ENCODE results near the gene S100A9.

The S100A9 gene

GRCh38 chr1:153367090-153367489 is 9.4 kb downstream of the S100A9 start:
- Histone ChIP-seq H3K9ac (ENCODE audit: low read depth in 1 of 2, low read length in 2 of 2) (no peak overlapping the region), H3K9me3 (ENCODE audit: control insufficient read depth in 1 of 2, low read length in 2 of 2) (no peaks in the 10 kb centered on the region), H3K27ac (ENCODE audit: low read depth, low read length) (no peak overlapping the region), H3K4me3 (ENCODE audit: low read depth in 1 of 2, low read length in 2 of 2) (no peak overlapping the region), H3K4me1 (ENCODE audit: control insufficient read depth in 1 of 2, insufficient read depth in 2 of 2, low read length in 2 of 2) (no peaks in the 10 kb centered on the region), H3K27me3 (ENCODE audit: control insufficient read depth in 1 of 2, insufficient read depth in 2 of 2, low read length in 2 of 2) (peaks cover 0 to 3% of the 10 kb centered on the region in 2 donors), H3K36me3 (ENCODE audit: control insufficient read depth in 1 of 2, insufficient read depth in 2 of 2, low read length in 2 of 2) (no peaks in the 10 kb centered on the region)

GRCh38 chr1:153368495-153368894 is 10.8 kb downstream of the S100A9 start:
- Histone ChIP-seq H3K9ac (ENCODE audit: low read depth in 1 of 2, low read length in 2 of 2) (no peak overlapping the region), H3K4me1 (ENCODE audit: control insufficient read depth in 1 of 2, insufficient read depth in 2 of 2, low read length in 2 of 2) (no peaks in the 10 kb centered on the region), H3K27me3 (ENCODE audit: control insufficient read depth in 1 of 2, insufficient read depth in 2 of 2, low read length in 2 of 2) (peaks cover 0 to 3% of the 10 kb centered on the region in 2 donors), H3K27ac (ENCODE audit: low read depth, low read length) (no peak overlapping the region), H3K9me3 (ENCODE audit: control insufficient read depth in 1 of 2, low read length in 2 of 2) (no peaks in the 10 kb centered on the region), H3K36me3 (ENCODE audit: control insufficient read depth in 1 of 2, insufficient read depth in 2 of 2, low read length in 2 of 2) (no peaks in the 10 kb centered on the region), H3K4me3 (ENCODE audit: low read depth in 1 of 2, low read length in 2 of 2) (no peak overlapping the region)

GRCh38 chr1:153370146-153370545 is 12.5 kb downstream of the S100A9 start:
- no peak overlapping the region for H3K9ac ChIP-seq (ENCODE audit: low read depth in 1 of 2, low read length in 2 of 2)
- no peak overlapping the region for H3K27ac ChIP-seq (ENCODE audit: low read depth, low read length)
- H3K27me3 ChIP-seq (ENCODE audit: control insufficient read depth in 1 of 2, insufficient read depth in 2 of 2, low read length in 2 of 2): peaks cover 0 to 3% of the 10 kb centered on the region in 2 donors
- no peaks in the 10 kb centered on the region for H3K36me3 ChIP-seq (ENCODE audit: control insufficient read depth in 1 of 2, insufficient read depth in 2 of 2, low read length in 2 of 2)
- H3K4me3 ChIP-seq (ENCODE audit: low read depth in 1 of 2, low read length in 2 of 2): no peak overlapping the region
- H3K4me1 ChIP-seq (ENCODE audit: control insufficient read depth in 1 of 2, insufficient read depth in 2 of 2, low read length in 2 of 2): no peaks in the 10 kb centered on the region
- no peaks in the 10 kb centered on the region for H3K9me3 ChIP-seq (ENCODE audit: control insufficient read depth in 1 of 2, low read length in 2 of 2)

- Histone ChIP-seq H3K9ac (ENCODE audit: low read depth in 1 of 2, low read length in 2 of 2) (no peak overlapping the region), H3K27me3 (ENCODE audit: control insufficient read depth in 1 of 2, insufficient read depth in 2 of 2, low read length in 2 of 2) (peaks cover 0 to 3% of the 10 kb centered on the region in 2 donors), H3K4me3 (ENCODE audit: low read depth in 1 of 2, low read length in 2 of 2) (no peak overlapping the region), H3K27ac (ENCODE audit: low read depth, low read length) (no peak overlapping the region), H3K36me3 (ENCODE audit: control insufficient read depth in 1 of 2, insufficient read depth in 2 of 2, low read length in 2 of 2) (no peaks in the 10 kb centered on the region), H3K4me1 (ENCODE audit: control insufficient read depth in 1 of 2, insufficient read depth in 2 of 2, low read length in 2 of 2) (no peaks in the 10 kb centered on the region), H3K9me3 (ENCODE audit: control insufficient read depth in 1 of 2, low read length in 2 of 2) (no peaks in the 10 kb centered on the region)
These were observed 13.6 kb downstream of the S100A9 start for GRCh38 chr1:153371231-153371630.

- H3K27me3 ChIP-seq (ENCODE audit: control insufficient read depth in 1 of 2, insufficient read depth in 2 of 2, low read length in 2 of 2): peaks cover 0 to 6% of the 10 kb centered on the region in 2 donors
- H3K4me1 ChIP-seq (ENCODE audit: control insufficient read depth in 1 of 2, insufficient read depth in 2 of 2, low read length in 2 of 2): no peaks in the 10 kb centered on the region
- no peak overlapping the region for H3K4me3 ChIP-seq (ENCODE audit: low read depth in 1 of 2, low read length in 2 of 2)
- H3K27ac ChIP-seq (ENCODE audit: low read depth, low read length): no peak overlapping the region
- no peak overlapping the region for H3K9ac ChIP-seq (ENCODE audit: low read depth in 1 of 2, low read length in 2 of 2)
- H3K36me3 ChIP-seq (ENCODE audit: control insufficient read depth in 1 of 2, insufficient read depth in 2 of 2, low read length in 2 of 2): no peaks in the 10 kb centered on the region
- H3K9me3 ChIP-seq (ENCODE audit: control insufficient read depth in 1 of 2, low read length in 2 of 2): no peaks in the 10 kb centered on the region
These were observed 14.9 kb downstream of the S100A9 start for GRCh38 chr1:153372571-153372970.

GRCh38 chr1:153374071-153374470 is 16.4 kb downstream of the S100A9 start:
- Histone ChIP-seq H3K27ac (ENCODE audit: low read depth, low read length) (no peak overlapping the region), H3K27me3 (ENCODE audit: control insufficient read depth in 1 of 2, insufficient read depth in 2 of 2, low read length in 2 of 2) (peaks cover 0 to 6% of the 10 kb centered on the region in 2 donors), H3K4me3 (ENCODE audit: low read depth in 1 of 2, low read length in 2 of 2) (no peak overlapping the region), H3K4me1 (ENCODE audit: control insufficient read depth in 1 of 2, insufficient read depth in 2 of 2, low read length in 2 of 2) (no peaks in the 10 kb centered on the region), H3K9me3 (ENCODE audit: control insufficient read depth in 1 of 2, low read length in 2 of 2) (no peaks in the 10 kb centered on the region), H3K36me3 (ENCODE audit: control insufficient read depth in 1 of 2, insufficient read depth in 2 of 2, low read length in 2 of 2) (no peaks in the 10 kb centered on the region), H3K9ac (ENCODE audit: low read depth in 1 of 2, low read length in 2 of 2) (no peak overlapping the region)

GRCh38 chr1:153375511-153375910 is 17.9 kb downstream of the S100A9 start, which contains the start of gene S100A12:
Gene S100A12, minus strand, starts transcription at chr1:153375621. Its CDS starts 1,029 bp downstream, at chr1:153374592.
- Histone ChIP-seq H3K36me3 (ENCODE audit: control insufficient read depth in 1 of 2, insufficient read depth in 2 of 2, low read length in 2 of 2) (no peaks in the 10 kb centered on the region), H3K9me3 (ENCODE audit: control insufficient read depth in 1 of 2, low read length in 2 of 2) (no peaks in the 10 kb centered on the region), H3K4me1 (ENCODE audit: control insufficient read depth in 1 of 2, insufficient read depth in 2 of 2, low read length in 2 of 2) (no peaks in the 10 kb centered on the region), H3K9ac (ENCODE audit: low read depth in 1 of 2, low read length in 2 of 2) (no peak within 1 kb of the TSS), H3K4me3 (ENCODE audit: low read depth in 1 of 2, low read length in 2 of 2) (no peak within 1 kb of the TSS), H3K27me3 (ENCODE audit: control insufficient read depth in 1 of 2, insufficient read depth in 2 of 2, low read length in 2 of 2) (peaks cover 0 to 6% of the 10 kb centered on the region in 2 donors), H3K27ac (ENCODE audit: low read depth, low read length) (no peak within 1 kb of the TSS)

- Histone ChIP-seq H3K9me3 (ENCODE audit: control insufficient read depth in 1 of 2, low read length in 2 of 2) (no peaks in the 10 kb centered on the region), H3K4me3 (ENCODE audit: low read depth in 1 of 2, low read length in 2 of 2) (no peak overlapping the region), H3K4me1 (ENCODE audit: control insufficient read depth in 1 of 2, insufficient read depth in 2 of 2, low read length in 2 of 2) (no peaks in the 10 kb centered on the region), H3K9ac (ENCODE audit: low read depth in 1 of 2, low read length in 2 of 2) (no peak overlapping the region), H3K27me3 (ENCODE audit: control insufficient read depth in 1 of 2, insufficient read depth in 2 of 2, low read length in 2 of 2) (peaks cover 0 to 3% of the 10 kb centered on the region in 2 donors), H3K36me3 (ENCODE audit: control insufficient read depth in 1 of 2, insufficient read depth in 2 of 2, low read length in 2 of 2) (no peaks in the 10 kb centered on the region), H3K27ac (ENCODE audit: low read depth, low read length) (no peak overlapping the region)
These were observed 21.9 kb downstream of the S100A9 start for GRCh38 chr1:153379591-153379990.

- no peak overlapping the region for H3K4me3 ChIP-seq (ENCODE audit: low read depth in 1 of 2, low read length in 2 of 2)
- H3K27ac ChIP-seq (ENCODE audit: low read depth, low read length): no peak overlapping the region
- H3K9me3 ChIP-seq (ENCODE audit: control insufficient read depth in 1 of 2, low read length in 2 of 2): no peaks in the 10 kb centered on the region
- no peaks in the 10 kb centered on the region for H3K4me1 ChIP-seq (ENCODE audit: control insufficient read depth in 1 of 2, insufficient read depth in 2 of 2, low read length in 2 of 2)
- no peaks in the 10 kb centered on the region for H3K36me3 ChIP-seq (ENCODE audit: control insufficient read depth in 1 of 2, insufficient read depth in 2 of 2, low read length in 2 of 2)
- no peak overlapping the region for H3K9ac ChIP-seq (ENCODE audit: low read depth in 1 of 2, low read length in 2 of 2)
- H3K27me3 ChIP-seq (ENCODE audit: control insufficient read depth in 1 of 2, insufficient read depth in 2 of 2, low read length in 2 of 2): peaks cover 0 to 3% of the 10 kb centered on the region in 2 donors
These were observed 23.1 kb downstream of the S100A9 start for GRCh38 chr1:153380711-153381110.

GRCh38 chr1:153384958-153385580 is 27.4 kb downstream of the S100A9 start:
- no peak overlapping the region for H3K9ac ChIP-seq (ENCODE audit: low read depth in 1 of 2, low read length in 2 of 2)
- H3K27ac ChIP-seq (ENCODE audit: low read depth, low read length): no peak overlapping the region
- H3K9me3 ChIP-seq (ENCODE audit: control insufficient read depth in 1 of 2, low read length in 2 of 2): no peaks in the 10 kb centered on the region
- H3K27me3 ChIP-seq (ENCODE audit: control insufficient read depth in 1 of 2, insufficient read depth in 2 of 2, low read length in 2 of 2): no peaks in the 10 kb centered on the region
- no peaks in the 10 kb centered on the region for H3K4me1 ChIP-seq (ENCODE audit: control insufficient read depth in 1 of 2, insufficient read depth in 2 of 2, low read length in 2 of 2)
- no peak overlapping the region for H3K4me3 ChIP-seq (ENCODE audit: low read depth in 1 of 2, low read length in 2 of 2)
- no peaks in the 10 kb centered on the region for H3K36me3 ChIP-seq (ENCODE audit: control insufficient read depth in 1 of 2, insufficient read depth in 2 of 2, low read length in 2 of 2)

All from duodenal mucosa (tissue), 2 donors.